ENCODE measurements around the gene UCKL1. TPM values are rescaled to one million over a fixed set of nuclear protein-coding genes. Genes with fewer than 3 reads are reported as not detected.

UCKL1 gene
- total RNA-seq, 1 donor from 2014 or later: 39.3 TPM

- Mint-ChIP-seq H3K9me3 (no peaks in the 10 kb centered on the region), H3K27me3 (ENCODE audit: low read depth) (no peaks in the 10 kb centered on the region), H3K4me1 (peaks cover 10% of the 10 kb centered on the region), H3K4me3 (no peak overlapping the region), H3K27ac (ENCODE audit: unreplicated experiment) (no peak overlapping the region), H3K36me3 (ENCODE audit: low read depth) (no peaks in the 10 kb centered on the region)
- TF ChIP-seq CTCF (conservative IDR thresholded peaks at IDR 0.05): no peak
- DNase-seq (ENCODE audit: low read depth, low spot score): no peak
Observed at GRCh38 chr20:63903796-63904561, 52.2 kb downstream of the UCKL1 start.

- no peak for DNase-seq (ENCODE audit: low read depth, low spot score)
- Mint-ChIP-seq H3K4me3 (no peak overlapping the region), H3K4me1 (peaks cover 27% of the 10 kb centered on the region), H3K27me3 (ENCODE audit: low read depth) (peaks cover 3% of the 10 kb centered on the region), H3K27ac (ENCODE audit: unreplicated experiment) (no peak overlapping the region), H3K9me3 (no peaks in the 10 kb centered on the region), H3K36me3 (ENCODE audit: low read depth) (no peaks in the 10 kb centered on the region)
- TF ChIP-seq CTCF (conservative IDR thresholded peaks at IDR 0.05): no peak
Observed at GRCh38 chr20:63900413-63900812, 55.8 kb downstream of the UCKL1 start.

- no peaks in the 10 kb centered on the region for H3K36me3 Mint-ChIP-seq (ENCODE audit: low read depth)
- H3K4me1 Mint-ChIP-seq: peaks cover 30% of the 10 kb centered on the region
- H3K27me3 Mint-ChIP-seq (ENCODE audit: low read depth): peaks cover 3% of the 10 kb centered on the region
- H3K4me3 Mint-ChIP-seq: peak overlapping the region; percentile 31
- H3K9me3 Mint-ChIP-seq: no peaks in the 10 kb centered on the region
- no peak for TF ChIP-seq CTCF (conservative IDR thresholded peaks at IDR 0.05)
- no peak overlapping the region for H3K27ac Mint-ChIP-seq (ENCODE audit: unreplicated experiment)
- DNase-seq (ENCODE audit: low read depth, low spot score): no peak
Observed at GRCh38 chr20:63898882-63899558, 57.2 kb downstream of the UCKL1 start.

- Mint-ChIP-seq H3K27me3 (ENCODE audit: low read depth) (peaks cover 3% of the 10 kb centered on the region), H3K9me3 (no peaks in the 10 kb centered on the region), H3K4me3 (peak overlapping the region; percentile 78), H3K36me3 (ENCODE audit: low read depth) (no peaks in the 10 kb centered on the region), H3K27ac (ENCODE audit: unreplicated experiment) (no peak overlapping the region), H3K4me1 (peaks cover 32% of the 10 kb centered on the region)
- DNase-seq (ENCODE audit: low read depth, low spot score): no peak
- no peak for TF ChIP-seq CTCF (conservative IDR thresholded peaks at IDR 0.05)
Observed at GRCh38 chr20:63897978-63898561, 58.1 kb downstream of the UCKL1 start.

GRCh38 chr20:63896264-63897105 lies 59.7 kb downstream of the UCKL1 start:
- Mint-ChIP-seq H3K27me3 (ENCODE audit: low read depth) (peaks cover 3% of the 10 kb centered on the region), H3K27ac (ENCODE audit: unreplicated experiment) (no peak overlapping the region), H3K4me1 (peaks cover 32% of the 10 kb centered on the region), H3K4me3 (peak overlapping the region; percentile 97), H3K36me3 (ENCODE audit: low read depth) (no peaks in the 10 kb centered on the region), H3K9me3 (no peaks in the 10 kb centered on the region)
- no peak for TF ChIP-seq CTCF (conservative IDR thresholded peaks at IDR 0.05)
- no peak for DNase-seq (ENCODE audit: low read depth, low spot score)
